HUES64 (cell line): ENCODE data around the gene OLFML3. TPM values are rescaled to one million over a fixed set of nuclear protein-coding genes. Genes with fewer than 3 reads are reported as not detected.

Experiments
- H3K27ac ChIP-seq: 2 replicates; pipeline ENCODE4 v1.7.0; 2013; ENCODE audit warnings: low read depth, low read length, inconsistent platforms
- H3K27me3 ChIP-seq: 2 replicates; pipeline ENCODE4 v1.6.1; 2013; ENCODE audit warnings: mild to moderate bottlenecking, low read length; ENCODE audit not compliant: insufficient read depth
- H3K36me3 ChIP-seq: 2 replicates; pipeline ENCODE4 v1.6.1; 2013; ENCODE audit warnings: mild to moderate bottlenecking, low read length; ENCODE audit not compliant: insufficient read depth
- H3K4me1 ChIP-seq: 2 replicates; pipeline ENCODE4 v1.6.1; 2013; ENCODE audit warnings: mild to moderate bottlenecking, low read length, moderate library complexity; ENCODE audit not compliant: insufficient read depth
- H3K4me3 ChIP-seq: 2 replicates; pipeline ENCODE4 v1.5.1; 2013; ENCODE audit warnings: mild to moderate bottlenecking, low read length, moderate library complexity
- H3K9ac ChIP-seq: 2 replicates; pipeline ENCODE4 v1.6.1; 2013; ENCODE audit warnings: mild to moderate bottlenecking, low read depth, low read length
- H3K9me3 ChIP-seq: 2 replicates; pipeline ENCODE4 v1.6.1; 2013; ENCODE audit warnings: low read depth, low read length; ENCODE audit not compliant: insufficient read depth
- WGBS: fragments of 150-250, 120-280 bp; methylation state at CpG from one replicate; pipeline ENCODE4 v1.1.7; 2013; ENCODE audit warnings: missing lambda C conversion rate; 5-methylcytosine and 5-hydroxymethylcytosine counted together
- polyA plus RNA-seq, 2 experiments: library from polyadenylated mRNA; stranded (reverse); fragments of 50-300 nt; gene quantifications; one replicate each; pipeline ENCODE4 v1.2.3, GENCODE V29; 2013

Gene OLFML3, protein sequence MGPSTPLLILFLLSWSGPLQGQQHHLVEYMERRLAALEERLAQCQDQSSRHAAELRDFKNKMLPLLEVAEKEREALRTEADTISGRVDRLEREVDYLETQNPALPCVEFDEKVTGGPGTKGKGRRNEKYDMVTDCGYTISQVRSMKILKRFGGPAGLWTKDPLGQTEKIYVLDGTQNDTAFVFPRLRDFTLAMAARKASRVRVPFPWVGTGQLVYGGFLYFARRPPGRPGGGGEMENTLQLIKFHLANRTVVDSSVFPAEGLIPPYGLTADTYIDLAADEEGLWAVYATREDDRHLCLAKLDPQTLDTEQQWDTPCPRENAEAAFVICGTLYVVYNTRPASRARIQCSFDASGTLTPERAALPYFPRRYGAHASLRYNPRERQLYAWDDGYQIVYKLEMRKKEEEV
- polyA plus RNA-seq (2013, experiment 1 of 2), result 82.4 TPM
- 82.1 TPM for polyA plus RNA-seq (2013, experiment 2 of 2)

DNA sequence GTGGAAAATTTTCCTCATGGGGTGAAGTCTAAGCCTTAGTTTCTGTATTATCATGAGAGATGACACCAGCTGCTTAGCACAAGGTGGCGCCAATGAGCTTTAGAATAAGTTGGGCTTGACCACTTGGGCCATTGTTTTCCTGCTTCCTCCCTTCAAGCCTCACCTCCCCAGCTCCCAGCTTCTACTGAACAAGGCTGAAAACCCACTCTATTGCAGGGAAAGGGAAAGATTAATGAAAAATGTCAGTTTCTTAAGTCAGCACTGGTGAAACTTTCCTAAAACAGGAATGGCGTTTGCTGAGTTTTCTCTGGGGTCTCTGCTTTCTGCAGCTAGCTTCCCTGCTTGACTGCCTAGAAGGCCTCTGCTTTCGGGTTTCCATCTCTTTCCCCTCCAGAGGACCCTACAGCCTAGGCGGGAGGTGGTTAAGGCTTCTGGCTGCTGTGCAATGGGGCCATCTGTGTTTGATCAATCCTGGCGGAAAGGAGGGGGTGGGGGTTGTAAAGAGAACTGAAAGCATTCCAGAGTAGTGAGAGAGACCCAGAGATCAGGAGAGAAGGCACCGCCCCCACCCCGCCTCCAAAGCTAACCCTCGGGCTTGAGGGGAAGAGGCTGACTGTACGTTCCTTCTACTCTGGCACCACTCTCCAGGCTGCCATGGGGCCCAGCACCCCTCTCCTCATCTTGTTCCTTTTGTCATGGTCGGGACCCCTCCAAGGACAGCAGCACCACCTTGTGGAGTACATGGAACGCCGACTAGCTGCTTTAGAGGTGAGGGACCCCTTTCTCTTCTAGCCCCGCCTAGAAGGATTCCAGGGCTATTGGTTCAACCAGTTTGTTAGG is at the start of gene OLFML3:
Gene OLFML3, plus strand, starts transcription at position 612 of the 840 bp plus-strand sequence. Its CDS starts 43 bp downstream, at position 655.
- 4% methylated on average over 13 of the region's 13 CpGs for WGBS
- H3K4me3 ChIP-seq, result peak within 1 kb of the TSS; percentile 36
- peak within 1 kb of the TSS; percentile 73 for H3K9ac ChIP-seq
- peak within 1 kb of the TSS; percentile 95 for H3K27ac ChIP-seq
- peaks cover 23% of the 10 kb centered on the region for H3K36me3 ChIP-seq
- peaks cover 69% of the 10 kb centered on the region for H3K4me1 ChIP-seq
- no peaks in the 10 kb centered on the region for H3K9me3 ChIP-seq
- H3K27me3 ChIP-seq, result no peaks in the 10 kb centered on the region

DNA sequence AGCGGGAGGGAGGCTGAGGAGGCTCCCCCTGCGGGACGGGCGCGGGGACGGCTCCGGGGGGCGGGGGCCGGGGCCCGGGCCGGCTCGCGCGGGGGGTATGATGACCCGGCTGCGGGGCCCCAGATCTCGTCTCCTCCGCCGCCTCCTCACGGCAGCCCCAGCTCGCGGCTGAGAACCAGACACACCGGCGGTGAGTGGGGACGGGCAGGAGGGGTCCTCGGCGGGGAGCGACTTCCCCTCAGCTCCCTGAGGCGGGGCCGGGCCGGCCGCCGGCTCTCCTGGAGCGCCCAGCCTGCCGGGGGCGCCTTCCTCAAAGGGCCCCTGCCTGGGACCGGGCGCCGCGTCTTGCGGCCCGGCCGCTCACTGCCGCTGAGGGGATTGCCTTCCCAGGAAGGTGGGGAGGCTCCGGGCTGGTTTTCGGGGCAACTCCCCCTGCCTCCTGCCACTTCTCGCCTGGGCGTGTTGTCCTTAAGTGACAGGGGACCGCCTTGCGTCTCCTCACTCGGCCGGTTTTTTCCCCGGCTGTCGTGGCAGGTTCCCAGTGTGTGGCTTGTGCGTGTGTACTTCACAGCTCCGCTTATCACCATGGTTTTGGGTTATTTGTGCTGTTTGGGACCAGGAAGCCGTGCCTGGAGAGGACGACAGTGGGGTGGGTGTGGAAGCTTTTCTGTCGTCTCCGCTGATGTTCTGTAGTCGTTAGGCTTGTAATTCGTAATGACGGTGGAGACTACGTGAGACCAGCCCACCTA is 49.4 kb upstream of the OLFML3 start:
- WGBS, result under 1% methylated on average over 63 of the region's 64 CpGs

DNA sequence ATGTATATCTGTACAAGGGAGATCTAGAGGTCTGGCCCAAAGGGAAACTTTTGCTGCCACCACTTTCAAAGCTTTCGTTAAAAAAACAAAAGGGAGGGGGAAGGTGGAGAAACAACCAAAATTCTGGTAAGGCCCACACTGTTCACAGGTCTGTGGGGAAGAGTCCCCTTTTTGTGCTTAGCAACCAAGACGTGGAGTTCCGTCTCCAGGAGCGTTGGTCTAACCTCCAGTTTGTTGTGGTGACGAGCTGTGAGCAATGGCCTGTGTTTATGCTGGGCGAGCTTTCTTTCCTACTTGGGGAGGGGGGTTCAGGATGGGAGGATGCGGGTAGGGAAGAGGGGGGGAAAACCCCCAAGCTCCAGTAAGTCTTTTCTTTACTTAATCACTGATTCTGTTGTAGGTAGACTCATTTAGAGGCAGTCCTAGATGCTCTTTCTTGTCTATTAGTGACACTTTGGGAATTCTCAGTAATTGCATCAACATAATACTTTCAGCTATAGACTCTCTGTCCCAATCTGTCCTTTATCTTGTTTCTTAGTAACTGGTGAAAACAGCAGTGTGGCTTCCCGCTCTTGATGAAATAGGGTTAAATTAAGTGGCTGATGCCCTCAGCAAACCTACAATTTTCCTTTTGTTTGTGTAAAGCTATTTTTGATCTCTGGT is 48.6 kb upstream of the OLFML3 start:
- Histone ChIP-seq H3K9ac (peak overlapping the region; percentile 63), H3K27ac (no peak overlapping the region)
- WGBS, result 12% methylated on average over 7 of the region's 8 CpGs

More for the DNA sequence above, 49.4 kb upstream of the OLFML3 start:
- Histone ChIP-seq H3K9ac (peak overlapping the region; percentile 63), H3K27me3 (0 out of 2 replicates have a peak, but pooled peaks cover 3% of the 10 kb centered on the region), H3K4me3 (peak overlapping the region; percentile 75), H3K36me3 (no peaks in the 10 kb centered on the region), H3K27ac (peak overlapping the region; percentile 64; the same call in 1 of the 2 replicates), H3K4me1 (peaks cover 11% of the 10 kb centered on the region), H3K9me3 (no peaks in the 10 kb centered on the region)

DNA sequence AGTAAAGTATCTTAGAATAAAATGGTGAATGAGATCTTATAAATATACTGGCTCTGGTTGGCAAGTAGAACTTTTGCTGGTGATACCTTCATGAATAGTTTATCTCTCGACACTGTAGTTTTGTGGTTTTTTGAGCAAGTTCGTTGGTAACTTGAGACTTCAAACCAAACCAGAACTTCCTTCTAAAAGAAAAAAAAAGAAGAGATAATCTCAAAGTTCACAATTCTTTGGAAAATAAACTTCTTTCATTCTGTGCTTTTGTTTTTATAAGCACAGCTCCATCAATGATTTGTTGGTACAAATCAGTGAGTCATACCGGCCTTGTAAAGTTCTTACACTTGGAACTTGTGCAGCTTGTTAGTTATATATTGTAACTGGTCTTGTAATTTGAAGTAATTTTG is 47.8 kb upstream of the OLFML3 start:
- peak overlapping the region; percentile 75 for H3K4me3 ChIP-seq
- peaks cover 11% of the 10 kb centered on the region for H3K4me1 ChIP-seq
- no peaks in the 10 kb centered on the region for H3K36me3 ChIP-seq
- 0 out of 2 replicates have a peak, but pooled peaks cover 3% of the 10 kb centered on the region for H3K27me3 ChIP-seq
- WGBS, result 93% methylated on average over 2 of the region's 3 CpGs
- H3K27ac ChIP-seq, result no peak overlapping the region
- H3K9me3 ChIP-seq, result no peaks in the 10 kb centered on the region
- no peak overlapping the region for H3K9ac ChIP-seq

More for the DNA sequence above, 48.6 kb upstream of the OLFML3 start:
- Histone ChIP-seq H3K4me1 (peaks cover 11% of the 10 kb centered on the region), H3K9me3 (no peaks in the 10 kb centered on the region), H3K27me3 (0 out of 2 replicates have a peak, but pooled peaks cover 3% of the 10 kb centered on the region), H3K36me3 (no peaks in the 10 kb centered on the region), H3K4me3 (peak overlapping the region; percentile 75)

DNA sequence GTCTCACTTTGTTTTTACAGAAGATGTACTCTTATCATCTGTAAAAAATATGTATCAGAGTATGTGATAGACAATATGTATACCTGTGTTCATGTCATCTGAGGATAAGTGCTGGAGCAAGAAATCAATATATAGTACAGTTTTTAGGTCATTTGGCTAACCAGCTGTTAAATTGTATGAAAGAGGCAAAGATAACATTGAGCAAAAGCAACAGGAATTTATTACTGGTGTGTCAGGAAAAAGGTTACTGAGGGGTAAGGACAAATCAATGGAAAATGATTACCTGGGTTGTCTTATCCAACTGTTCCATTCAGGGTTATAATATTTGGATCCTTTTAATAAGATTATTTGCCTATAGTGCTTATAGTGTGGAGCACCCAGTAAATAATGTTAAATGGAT is 45.3 kb upstream of the OLFML3 start:
- Histone ChIP-seq H3K9ac (no peak overlapping the region), H3K4me1 (peaks cover 18% of the 10 kb centered on the region), H3K4me3 (no peak overlapping the region), H3K36me3 (no peaks in the 10 kb centered on the region), H3K27me3 (no peaks in the 10 kb centered on the region), H3K9me3 (no peaks in the 10 kb centered on the region), H3K27ac (no peak overlapping the region)

DNA sequence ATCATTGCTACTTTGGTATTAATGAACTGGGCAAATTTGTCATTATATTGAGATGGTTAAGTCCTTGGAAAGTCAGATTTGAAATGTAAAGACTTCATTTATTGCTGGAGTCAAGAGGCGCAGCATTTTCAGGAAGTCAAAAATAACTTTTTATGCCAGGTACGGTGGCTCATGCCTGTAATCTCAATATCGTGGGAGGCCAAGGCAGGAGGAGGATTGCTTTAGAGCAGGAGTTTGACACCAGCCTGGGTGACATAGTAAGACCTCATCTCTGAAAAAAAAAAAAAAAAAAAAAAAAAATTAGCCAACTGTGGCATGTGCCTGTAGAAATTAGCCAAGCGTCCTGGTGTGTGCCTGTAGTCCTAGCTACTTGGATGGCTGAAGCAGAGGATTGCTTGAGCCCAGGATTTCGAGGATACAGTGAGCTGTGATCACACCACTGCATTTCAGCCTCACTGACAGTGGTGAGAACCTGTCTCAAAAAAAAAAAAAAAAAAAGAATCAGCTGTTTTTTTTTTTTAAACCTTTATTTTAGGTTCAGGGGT is 44.7 kb upstream of the OLFML3 start:
- Histone ChIP-seq H3K27me3 (no peaks in the 10 kb centered on the region), H3K9ac (no peak overlapping the region), H3K4me1 (peaks cover 18% of the 10 kb centered on the region), H3K36me3 (no peaks in the 10 kb centered on the region), H3K27ac (no peak overlapping the region), H3K9me3 (no peaks in the 10 kb centered on the region), H3K4me3 (no peak overlapping the region)
- 95% methylated on average over 5 of the region's 5 CpGs for WGBS

DNA sequence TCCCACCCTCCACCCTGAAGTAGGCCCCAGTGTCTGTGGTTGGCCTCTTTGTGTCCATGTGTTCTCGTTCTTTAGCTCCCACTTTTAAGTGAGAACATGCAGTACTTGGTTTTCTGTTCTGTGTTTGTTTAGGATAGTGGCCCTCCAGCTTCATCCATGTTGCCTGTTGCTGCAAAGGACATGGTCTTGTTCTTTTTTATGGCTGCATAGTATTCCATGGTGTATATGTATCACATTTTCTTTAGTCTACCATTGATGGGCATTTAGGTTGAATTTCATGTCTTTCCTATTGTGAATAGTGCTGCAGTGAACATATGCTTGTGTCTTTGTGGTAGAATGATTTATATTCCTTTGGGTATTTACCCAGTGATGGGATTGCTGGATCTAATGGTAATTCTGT is 44.1 kb upstream of the OLFML3 start:
- H3K36me3 ChIP-seq, result peaks cover 2% of the 10 kb centered on the region; the same call in 1 of the 2 replicates
- 83% methylated on average over 1 of the region's 1 CpG for WGBS
- H3K4me3 ChIP-seq, result no peak overlapping the region
- H3K27me3 ChIP-seq, result no peaks in the 10 kb centered on the region
- H3K27ac ChIP-seq, result no peak overlapping the region
- H3K4me1 ChIP-seq, result peaks cover 18% of the 10 kb centered on the region
- no peaks in the 10 kb centered on the region for H3K9me3 ChIP-seq
- H3K9ac ChIP-seq, result no peak overlapping the region

DNA sequence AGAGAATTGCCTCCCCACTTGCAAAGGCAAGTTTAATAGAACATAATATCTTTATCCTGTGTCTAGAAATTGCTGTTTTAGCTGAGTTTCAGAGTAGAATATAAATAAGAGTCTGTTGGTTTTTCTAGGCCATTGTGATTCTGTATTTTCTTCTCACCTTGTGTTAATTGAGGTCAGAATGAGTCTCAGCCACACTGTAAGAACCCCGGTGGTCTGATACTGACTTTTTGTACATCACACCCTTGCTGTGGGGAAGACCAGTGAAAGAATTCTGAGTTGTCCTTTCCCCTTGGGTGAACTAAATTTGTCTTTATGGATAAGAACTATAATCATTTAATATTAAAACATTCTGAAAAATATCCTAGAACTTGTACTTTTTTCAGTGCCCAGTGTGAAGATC is 43.3 kb upstream of the OLFML3 start:
- no peaks in the 10 kb centered on the region for H3K9me3 ChIP-seq
- H3K27ac ChIP-seq, result no peak overlapping the region
- H3K9ac ChIP-seq, result no peak overlapping the region
- peaks cover 10% of the 10 kb centered on the region for H3K36me3 ChIP-seq
- 80% methylated on average over 1 of the region's 1 CpG for WGBS
- no peaks in the 10 kb centered on the region for H3K27me3 ChIP-seq
- H3K4me1 ChIP-seq, result peaks cover 14% of the 10 kb centered on the region
- no peak overlapping the region for H3K4me3 ChIP-seq

DNA sequence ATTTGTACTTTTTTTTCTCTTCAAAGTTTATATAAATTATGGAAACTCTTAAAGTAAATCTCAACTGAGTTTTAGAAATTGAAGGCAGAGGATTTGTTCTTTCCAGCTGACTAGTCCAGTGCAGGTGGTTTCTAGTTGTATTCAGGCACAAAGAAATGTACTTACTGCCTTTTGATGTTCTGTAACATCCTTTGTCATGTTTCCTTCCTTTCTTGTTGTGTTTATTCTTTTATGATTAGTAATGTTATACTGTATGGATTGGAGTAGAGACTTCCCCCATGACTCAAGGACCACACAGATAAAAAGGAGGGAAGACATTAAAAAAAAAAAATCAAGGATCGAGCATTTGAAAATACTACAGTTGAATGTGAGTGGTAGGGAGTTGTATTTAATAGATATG is 42.1 kb upstream of the OLFML3 start:
- H3K4me1 ChIP-seq, result peaks cover 7% of the 10 kb centered on the region; the same call in 1 of the 2 replicates
- H3K9ac ChIP-seq, result no peak overlapping the region
- H3K4me3 ChIP-seq, result no peak overlapping the region
- H3K9me3 ChIP-seq, result no peaks in the 10 kb centered on the region
- H3K27ac ChIP-seq, result no peak overlapping the region
- WGBS, result 83% methylated on average over 1 of the region's 1 CpG
- H3K36me3 ChIP-seq, result peaks cover 16% of the 10 kb centered on the region
- H3K27me3 ChIP-seq, result no peaks in the 10 kb centered on the region

DNA sequence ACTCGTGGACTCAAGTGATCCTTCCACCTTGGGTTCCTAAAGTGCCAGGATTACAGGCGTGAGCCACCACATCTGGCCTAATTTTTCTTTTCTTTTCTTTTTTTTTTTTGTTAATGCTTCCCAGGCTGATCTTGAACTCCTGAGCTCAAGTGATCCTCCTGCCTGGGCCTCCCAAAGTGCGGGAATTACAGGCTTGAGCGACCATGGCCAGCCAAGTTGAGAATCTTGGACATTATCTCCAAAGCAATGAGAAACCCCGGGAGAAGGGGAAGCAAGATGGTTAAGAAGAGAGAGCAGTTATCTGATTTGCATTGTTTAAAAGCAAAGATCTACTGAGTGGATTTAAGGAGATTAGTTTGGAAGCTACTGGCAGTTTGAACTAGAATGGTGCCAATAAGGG is 41.1 kb upstream of the OLFML3 start:
- Histone ChIP-seq H3K4me3 (no peak overlapping the region), H3K27me3 (no peaks in the 10 kb centered on the region), H3K36me3 (peaks cover 27% of the 10 kb centered on the region), H3K27ac (no peak overlapping the region), H3K9ac (no peak overlapping the region), H3K4me1 (peaks cover 7% of the 10 kb centered on the region; the same call in 1 of the 2 replicates), H3K9me3 (no peaks in the 10 kb centered on the region)
- WGBS, result 71% methylated on average over 5 of the region's 5 CpGs
